Neural crest cell (in vitro differentiated cells): ENCODE measurements around the gene CACNA1E. TPM values are rescaled to one million over a fixed set of nuclear protein-coding genes. Genes with fewer than 3 reads are reported as not detected.

ENCODE experiments used
- DNase-seq: peaks from one replicate; pipeline ENCODE4 v3.0.0; 2021; ENCODE audit warnings: low read depth, mixed read lengths, low spot score
- H3K27ac Mint-ChIP-seq: one replicate; pipeline ENCODE4 v1.8.0; 2021; ENCODE audit warnings: mild to moderate bottlenecking, mixed read lengths; ENCODE audit not compliant: unreplicated experiment
- H3K27me3 Mint-ChIP-seq: 2 replicates; pipeline ENCODE4 v1.8.0; 2021; ENCODE audit warnings: low read depth, mild to moderate bottlenecking, mixed read lengths
- H3K36me3 Mint-ChIP-seq: 2 replicates; pipeline ENCODE4 v1.8.0; 2021; ENCODE audit warnings: low read depth, mild to moderate bottlenecking, mixed read lengths
- H3K4me1 Mint-ChIP-seq: 2 replicates; pipeline ENCODE4 v1.8.0; 2021; ENCODE audit warnings: mixed read lengths
- H3K4me3 Mint-ChIP-seq: one replicate; pipeline ENCODE4 v1.8.0; 2021; ENCODE audit warnings: mild to moderate bottlenecking, mixed read lengths
- H3K9me3 Mint-ChIP-seq: 2 replicates; pipeline ENCODE4 v1.8.0; 2021; ENCODE audit warnings: mixed read lengths
- CTCF ChIP-seq: fragments of 200-600 bp; sonication (generic); conservative IDR thresholded peaks from 2 replicates; pipeline ENCODE4 v1.5.0; 2021; ENCODE audit warnings: antibody characterized with exemption, mild to moderate bottlenecking
- total RNA-seq: library from RNA; stranded (reverse); gene quantifications from 2 replicates; pipeline ENCODE4 v1.2.1, GENCODE V29; 2021

CACNA1E gene
- total RNA-seq, 1 donor from 2014 or later, result 1.3 TPM

GRCh38 chr1:181632960-181633359 lies 149.6 kb downstream of the CACNA1E start:
- no peak for TF ChIP-seq CTCF
- peaks cover 18% of the 10 kb centered on the region for H3K27me3 Mint-ChIP-seq
- no peak overlapping the region for H3K4me3 Mint-ChIP-seq
- no peaks in the 10 kb centered on the region for H3K36me3 Mint-ChIP-seq
- DNase-seq, result no peak
- no peaks in the 10 kb centered on the region for H3K9me3 Mint-ChIP-seq
- no peaks in the 10 kb centered on the region for H3K4me1 Mint-ChIP-seq
- no peak overlapping the region for H3K27ac Mint-ChIP-seq

- no peak for DNase-seq
- Mint-ChIP-seq H3K27ac (no peak overlapping the region), H3K4me3 (no peak overlapping the region), H3K9me3 (peaks cover 5% of the 10 kb centered on the region), H3K36me3 (no peaks in the 10 kb centered on the region), H3K4me1 (no peaks in the 10 kb centered on the region), H3K27me3 (peaks cover 33% of the 10 kb centered on the region)
- no peak for TF ChIP-seq CTCF
Observed at GRCh38 chr1:181635110-181635509, 151.8 kb downstream of the CACNA1E start.

DNA sequence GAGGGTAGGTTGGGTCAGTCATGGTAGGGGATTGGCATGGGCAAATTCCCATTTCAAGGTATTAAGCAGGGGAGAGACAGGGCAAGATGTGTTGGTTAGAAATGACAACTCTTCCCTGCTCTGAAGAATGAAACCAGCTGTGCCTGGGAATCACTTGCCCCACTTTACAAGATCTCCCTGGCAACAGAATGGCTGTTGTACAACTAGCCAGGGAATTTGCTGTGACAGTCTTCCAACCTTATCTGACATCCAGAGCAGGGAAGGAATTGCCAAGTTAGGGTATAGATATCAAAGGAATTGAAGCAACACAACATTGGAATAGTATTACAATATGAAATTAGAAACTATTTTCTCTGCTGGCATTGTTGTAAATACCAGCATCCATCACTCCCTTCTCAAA lies 154.7 kb downstream of the CACNA1E start:
- Mint-ChIP-seq H3K4me3 (no peak overlapping the region), H3K27me3 (peaks cover 39% of the 10 kb centered on the region), H3K9me3 (peaks cover 5% of the 10 kb centered on the region), H3K4me1 (no peaks in the 10 kb centered on the region), H3K27ac (no peak overlapping the region), H3K36me3 (no peaks in the 10 kb centered on the region)
- DNase-seq, result no peak
- TF ChIP-seq CTCF, result no peak

DNA sequence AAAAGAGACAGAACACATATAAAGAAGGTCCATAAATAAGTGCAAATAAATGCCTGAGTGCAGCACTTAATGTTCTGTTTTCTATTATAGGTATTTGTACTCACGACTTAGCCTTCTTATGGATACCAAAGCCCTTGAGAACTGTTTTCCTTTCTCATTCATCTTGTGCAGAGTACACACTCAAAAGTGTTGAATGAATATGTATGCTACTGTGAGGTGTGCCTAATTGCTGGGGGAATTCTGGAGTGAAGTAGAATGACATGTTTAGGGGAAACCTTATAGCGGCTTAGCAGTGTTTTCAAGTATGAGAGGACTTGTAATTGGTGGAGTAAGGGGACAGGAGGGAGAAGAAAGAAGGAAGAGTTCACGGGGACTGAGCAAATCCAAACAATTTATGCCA lies 157.6 kb downstream of the CACNA1E start:
- Mint-ChIP-seq H3K27ac (no peak overlapping the region), H3K4me1 (no peaks in the 10 kb centered on the region), H3K27me3 (peaks cover 43% of the 10 kb centered on the region), H3K36me3 (no peaks in the 10 kb centered on the region), H3K9me3 (peaks cover 5% of the 10 kb centered on the region), H3K4me3 (no peak overlapping the region)
- DNase-seq, result no peak
- TF ChIP-seq CTCF, result no peak

DNA sequence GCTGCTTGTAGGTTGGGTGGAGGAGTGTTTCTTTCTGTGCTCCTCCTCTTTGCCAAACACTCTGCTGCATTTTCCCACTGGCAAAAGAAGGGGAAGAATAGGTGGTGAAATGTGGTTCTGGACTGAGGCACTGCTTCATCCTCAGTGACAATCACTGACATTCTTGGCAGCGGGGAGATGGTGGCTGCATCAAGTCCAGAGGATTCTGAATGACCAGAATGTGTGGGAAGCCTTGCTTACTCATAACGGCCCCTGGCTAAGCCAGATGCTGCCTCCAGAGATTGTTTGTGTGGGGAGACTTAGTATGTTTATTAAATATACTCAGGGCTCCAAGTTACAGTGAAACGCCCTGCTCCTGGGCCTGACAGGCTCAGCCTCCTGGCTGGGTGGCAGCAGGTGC lies 160.3 kb downstream of the CACNA1E start:
- H3K4me1 Mint-ChIP-seq, result no peaks in the 10 kb centered on the region
- H3K27me3 Mint-ChIP-seq, result peaks cover 29% of the 10 kb centered on the region
- TF ChIP-seq CTCF, result no peak
- no peaks in the 10 kb centered on the region for H3K36me3 Mint-ChIP-seq
- peaks cover 5% of the 10 kb centered on the region for H3K9me3 Mint-ChIP-seq
- H3K4me3 Mint-ChIP-seq, result no peak overlapping the region
- DNase-seq, result no peak
- H3K27ac Mint-ChIP-seq, result no peak overlapping the region

- TF ChIP-seq CTCF, result no peak
- Mint-ChIP-seq H3K4me3 (no peak overlapping the region), H3K27ac (no peak overlapping the region), H3K4me1 (no peaks in the 10 kb centered on the region), H3K36me3 (no peaks in the 10 kb centered on the region), H3K27me3 (peaks cover 22% of the 10 kb centered on the region), H3K9me3 (no peaks in the 10 kb centered on the region)
- no peak for DNase-seq
Observed at GRCh38 chr1:181645171-181645570, 161.9 kb downstream of the CACNA1E start.
